GM19438 (cell line): ENCODE measurements around the gene UPF1.

ENCODE experiments used
- ATAC-seq: cut with Tn5 transposase; IDR thresholded peaks from one replicate; pipeline ENCODE4 v1.9.1; 2021; ENCODE audit warnings: low read depth; ENCODE audit not compliant: unreplicated experiment

The UPF1 gene

GRCh38 chr19:18831524-18832305 lies at the start of gene UPF1:
TSS of gene UPF1 (plus strand) at chr19:18831959. CDS start at chr19:18832210, 251 bp downstream.
- peak; percentile 68 for ATAC-seq

- ATAC-seq = no peak
Measured at GRCh38 chr19:18782559-18783225, 49.1 kb upstream of the UPF1 start.

- ATAC-seq = no peak
Measured at GRCh38 chr19:18783958-18784785, 47.6 kb upstream of the UPF1 start.

GRCh38 chr19:18784786-18785120 lies 47.0 kb upstream of the UPF1 start:
- ATAC-seq = no peak

GRCh38 chr19:18785179-18786124 lies 46.3 kb upstream of the UPF1 start:
- no peak for ATAC-seq

GRCh38 chr19:18788529-18789421 lies 43.0 kb upstream of the UPF1 start:
- no peak for ATAC-seq

- no peak for ATAC-seq
Measured at GRCh38 chr19:18789422-18789869, 42.3 kb upstream of the UPF1 start.

GRCh38 chr19:18789883-18790565 lies 41.7 kb upstream of the UPF1 start:
- no peak for ATAC-seq

GRCh38 chr19:18790566-18791314 lies 41.0 kb upstream of the UPF1 start, which contains the start of gene COMP:
TSS of gene COMP (minus strand) at chr19:18791305. CDS start at chr19:18791269, 36 bp downstream.
- ATAC-seq = no peak

GRCh38 chr19:18791315-18791678 lies 40.5 kb upstream of the UPF1 start:
- ATAC-seq = no peak

- ATAC-seq = no peak
Measured at GRCh38 chr19:18792661-18793060, 39.1 kb upstream of the UPF1 start.

GRCh38 chr19:18793144-18794028 lies 38.4 kb upstream of the UPF1 start:
- ATAC-seq = no peak

- no peak for ATAC-seq
Measured at GRCh38 chr19:18794029-18794313, 37.8 kb upstream of the UPF1 start.

- ATAC-seq = no peak
Measured at GRCh38 chr19:18794692-18795091, 37.1 kb upstream of the UPF1 start.

- no peak for ATAC-seq
Measured at GRCh38 chr19:18795540-18795939, 36.2 kb upstream of the UPF1 start.

- ATAC-seq = no peak
Measured at GRCh38 chr19:18796239-18796638, 35.5 kb upstream of the UPF1 start.
